ENCODE measurements around the gene LRP3.

DNA sequence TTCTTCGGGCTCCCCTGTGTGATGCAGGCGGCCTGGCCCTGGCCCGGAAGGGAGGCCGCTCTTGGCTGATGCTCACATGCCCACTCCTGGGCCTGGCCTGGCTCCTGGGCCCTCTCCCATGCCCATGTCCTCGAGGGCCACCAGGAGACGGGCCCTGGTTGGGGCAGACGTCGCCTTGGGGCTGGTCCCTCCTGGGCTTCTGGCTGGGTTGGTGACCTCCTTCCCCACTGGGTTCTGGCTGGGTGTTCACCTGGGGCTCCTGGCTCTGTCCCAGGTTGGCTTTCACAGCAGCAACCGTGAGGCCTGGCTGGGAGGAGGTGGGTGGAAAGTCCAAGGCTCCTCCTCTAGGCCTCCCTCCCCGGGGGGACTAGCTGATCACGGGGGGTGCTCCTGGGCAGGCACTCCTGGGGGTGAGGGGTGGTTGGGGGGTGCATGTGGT lies 47.0 kb downstream of the LRP3 start:
- TF ChIP-seq, protein P1, sequence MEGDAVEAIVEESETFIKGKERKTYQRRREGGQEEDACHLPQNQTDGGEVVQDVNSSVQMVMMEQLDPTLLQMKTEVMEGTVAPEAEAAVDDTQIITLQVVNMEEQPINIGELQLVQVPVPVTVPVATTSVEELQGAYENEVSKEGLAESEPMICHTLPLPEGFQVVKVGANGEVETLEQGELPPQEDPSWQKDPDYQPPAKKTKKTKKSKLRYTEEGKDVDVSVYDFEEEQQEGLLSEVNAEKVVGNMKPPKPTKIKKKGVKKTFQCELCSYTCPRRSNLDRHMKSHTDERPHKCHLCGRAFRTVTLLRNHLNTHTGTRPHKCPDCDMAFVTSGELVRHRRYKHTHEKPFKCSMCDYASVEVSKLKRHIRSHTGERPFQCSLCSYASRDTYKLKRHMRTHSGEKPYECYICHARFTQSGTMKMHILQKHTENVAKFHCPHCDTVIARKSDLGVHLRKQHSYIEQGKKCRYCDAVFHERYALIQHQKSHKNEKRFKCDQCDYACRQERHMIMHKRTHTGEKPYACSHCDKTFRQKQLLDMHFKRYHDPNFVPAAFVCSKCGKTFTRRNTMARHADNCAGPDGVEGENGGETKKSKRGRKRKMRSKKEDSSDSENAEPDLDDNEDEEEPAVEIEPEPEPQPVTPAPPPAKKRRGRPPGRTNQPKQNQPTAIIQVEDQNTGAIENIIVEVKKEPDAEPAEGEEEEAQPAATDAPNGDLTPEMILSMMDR (IDR thresholded peaks at IDR 0.05; ENCODE audit: insufficient read depth, low read depth, low read length) = no peak
- no peak for TF ChIP-seq EZH2 (IDR thresholded peaks at IDR 0.05; ENCODE audit: insufficient read depth, low read length)

All from astrocyte (in vitro differentiated cells and primary cell).